ENCODE results near the gene QRFPR. TPM values are rescaled to one million over a fixed set of nuclear protein-coding genes. Genes with fewer than 3 reads are reported as not detected.

Gene QRFPR
- total RNA-seq, 4 donors from 2014 or later, result 1.4 TPM; not detected in 3

DNA sequence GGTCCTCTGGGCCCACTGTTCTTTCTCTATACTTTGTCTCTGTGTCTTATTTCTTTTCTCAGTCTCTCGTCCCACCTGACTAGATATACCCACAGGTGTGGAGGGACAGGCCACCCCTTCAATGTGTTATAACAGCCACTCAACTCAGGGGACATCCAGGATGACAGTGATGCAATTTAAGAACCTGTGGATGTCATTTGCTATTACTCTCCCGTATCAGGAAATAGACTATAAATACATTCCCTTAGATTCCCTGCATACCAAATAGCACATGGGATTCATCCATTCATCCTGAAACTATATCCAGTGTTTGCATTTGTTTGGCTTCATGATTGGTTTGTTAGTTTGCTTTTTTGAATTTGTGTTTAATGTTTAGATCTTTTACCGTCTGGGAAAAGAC is 16.6 kb upstream of the QRFPR start:
- DNase-seq (ENCODE audit: low spot score) (no peak), ATAC-seq (ENCODE audit: low FRiP score) (no peak)
- no peak for TF ChIP-seq CTCF (IDR thresholded peaks at IDR 0.05)

GRCh38 chr4:121392426-121393086 is 11.7 kb upstream of the QRFPR start:
- ATAC-seq (ENCODE audit: low FRiP score) (no peak), DNase-seq (ENCODE audit: low spot score) (no peak)

GRCh38 chr4:121390335-121390734 is 9.5 kb upstream of the QRFPR start:
- no peak for DNase-seq (ENCODE audit: low spot score)
- ATAC-seq (ENCODE audit: low FRiP score), result no peak
- no peak for TF ChIP-seq CTCF (IDR thresholded peaks at IDR 0.05)

More at GRCh38 chr4:121392426-121393086, 11.7 kb upstream of the QRFPR start:
- TF ChIP-seq CTCF (IDR thresholded peaks at IDR 0.05), result no peak

DNA sequence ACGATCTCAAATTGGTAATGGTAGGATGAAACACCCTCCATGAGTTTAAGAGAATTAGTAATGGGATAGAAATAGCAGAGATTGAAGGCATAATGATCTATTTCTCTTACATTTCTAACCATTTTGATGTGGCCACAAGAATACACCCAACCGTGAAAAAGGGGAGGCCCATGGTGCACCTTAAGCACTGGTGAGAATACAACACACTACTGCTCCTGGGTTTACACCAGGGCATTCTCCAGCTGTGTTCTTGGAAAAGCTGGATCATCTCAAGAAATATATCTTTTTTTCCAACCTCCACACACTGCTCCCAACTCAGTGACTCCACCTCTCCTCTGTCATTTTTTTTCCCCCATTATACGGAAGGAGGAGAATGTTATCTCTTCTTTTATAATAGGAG is 1.5 kb downstream of the QRFPR start:
- DNase-seq (ENCODE audit: low spot score) (no peak), ATAC-seq (ENCODE audit: low FRiP score) (no peak)
- no peak for TF ChIP-seq CTCF (IDR thresholded peaks at IDR 0.05)

GRCh38 chr4:121377076-121377475 is 3.7 kb downstream of the QRFPR start:
- TF ChIP-seq CTCF (IDR thresholded peaks at IDR 0.05), result no peak
- DNase-seq (ENCODE audit: low spot score) (no peak), ATAC-seq (ENCODE audit: low FRiP score) (no peak)

- no peak for DNase-seq (ENCODE audit: low spot score)
- ATAC-seq (ENCODE audit: low FRiP score), result no peak
- no peak for TF ChIP-seq CTCF (IDR thresholded peaks at IDR 0.05)
Measured at GRCh38 chr4:121376556-121376955, 4.3 kb downstream of the QRFPR start.

DNA sequence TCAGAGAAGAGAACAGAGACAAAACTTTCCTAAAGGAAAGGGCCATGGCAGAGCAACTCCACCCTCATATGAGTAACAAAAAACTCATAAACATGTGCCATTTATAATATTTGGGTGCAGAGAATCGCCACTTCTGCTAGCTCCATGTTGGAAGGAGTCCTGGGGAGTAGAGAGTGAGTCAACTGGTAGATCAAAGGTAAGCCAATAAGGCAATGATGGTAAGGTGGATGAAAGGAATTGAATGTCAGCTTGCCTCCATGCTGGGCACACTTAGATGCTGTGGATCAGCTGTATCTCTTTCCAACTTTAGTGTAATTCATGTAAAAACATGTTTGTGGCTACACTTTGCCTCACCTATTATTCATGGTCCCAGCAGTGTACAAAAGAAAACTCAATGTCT is 4.7 kb downstream of the QRFPR start:
- TF ChIP-seq CTCF (IDR thresholded peaks at IDR 0.05), result no peak
- DNase-seq (ENCODE audit: low spot score), result no peak

More for the DNA sequence above, 4.7 kb downstream of the QRFPR start:
- ATAC-seq (ENCODE audit: low FRiP score), result no peak

Data from omental fat pad (tissue), 4 donors.